T-helper 2 cell treated with Interferon-gamma antibody and Interleukin-4, amounts not matched to agents 100 ng/mL and 5 ng/mL, for 36 hours (primary cell): ENCODE data around the gene KLHDC3. TPM values are rescaled to one million over a fixed set of nuclear protein-coding genes. Genes with fewer than 3 reads are reported as not detected.

ENCODE experiments used
- intact Hi-C: fragments of 100-400 bp; cut with micrococcal nuclease; formaldehyde crosslinking; loops from one replicate; pipeline ENCODE4 v1.15.1; 2023
- total RNA-seq: library from RNA; stranded (reverse); gene quantifications from 2 replicates; pipeline ENCODE4 v1.2.3, GENCODE V29; 2022

KLHDC3 gene
- total RNA-seq, 1 donor from 2014 or later: 65.4 TPM

DNA sequence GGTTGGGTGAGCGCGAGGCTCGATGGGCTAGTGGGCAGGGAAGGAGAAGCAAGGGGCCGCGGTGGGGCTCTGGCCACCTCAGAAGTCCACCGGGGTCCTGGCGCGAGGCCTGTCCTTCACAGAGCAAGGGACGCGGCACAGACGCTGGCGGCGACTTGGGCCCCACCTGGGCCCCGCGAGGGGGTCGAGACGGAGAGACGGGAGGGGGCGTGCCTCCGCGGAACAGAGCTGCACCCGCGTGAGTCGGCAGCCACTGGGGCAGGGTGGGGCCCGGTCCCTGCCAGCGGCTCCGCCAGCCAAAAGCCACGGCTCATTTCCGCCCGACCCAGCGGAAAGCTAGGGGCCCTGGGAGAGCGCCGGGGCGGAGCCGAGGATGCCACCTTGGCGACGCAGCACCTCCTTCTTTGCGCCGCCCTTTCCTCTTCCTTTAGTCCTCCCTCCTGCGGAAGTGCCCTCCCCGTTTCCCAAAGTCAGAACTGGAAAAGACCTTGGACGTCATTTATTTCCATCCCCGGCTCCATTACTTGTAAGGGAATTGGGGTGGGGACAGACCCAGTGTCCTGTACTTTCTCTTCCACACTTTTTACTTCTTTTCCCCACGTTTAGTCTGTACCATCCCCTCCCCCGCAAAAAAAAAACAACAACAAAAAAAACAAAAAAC lies 39.6 kb downstream of the KLHDC3 start, which contains the start of gene CUL7:
Gene CUL7 (minus strand): TSS at position 307 of the 661 bp plus-strand sequence. CDS start 1,063 bp downstream, outside the sequence.
- intact Hi-C loops: loop anchor here (1.0 to 10.0 kb wide), 5 partner anchors 39 to 489 kb away; partner anchors contain the start of genes CNPY3, KLHDC3, LRRC73 and POLR1C

DNA sequence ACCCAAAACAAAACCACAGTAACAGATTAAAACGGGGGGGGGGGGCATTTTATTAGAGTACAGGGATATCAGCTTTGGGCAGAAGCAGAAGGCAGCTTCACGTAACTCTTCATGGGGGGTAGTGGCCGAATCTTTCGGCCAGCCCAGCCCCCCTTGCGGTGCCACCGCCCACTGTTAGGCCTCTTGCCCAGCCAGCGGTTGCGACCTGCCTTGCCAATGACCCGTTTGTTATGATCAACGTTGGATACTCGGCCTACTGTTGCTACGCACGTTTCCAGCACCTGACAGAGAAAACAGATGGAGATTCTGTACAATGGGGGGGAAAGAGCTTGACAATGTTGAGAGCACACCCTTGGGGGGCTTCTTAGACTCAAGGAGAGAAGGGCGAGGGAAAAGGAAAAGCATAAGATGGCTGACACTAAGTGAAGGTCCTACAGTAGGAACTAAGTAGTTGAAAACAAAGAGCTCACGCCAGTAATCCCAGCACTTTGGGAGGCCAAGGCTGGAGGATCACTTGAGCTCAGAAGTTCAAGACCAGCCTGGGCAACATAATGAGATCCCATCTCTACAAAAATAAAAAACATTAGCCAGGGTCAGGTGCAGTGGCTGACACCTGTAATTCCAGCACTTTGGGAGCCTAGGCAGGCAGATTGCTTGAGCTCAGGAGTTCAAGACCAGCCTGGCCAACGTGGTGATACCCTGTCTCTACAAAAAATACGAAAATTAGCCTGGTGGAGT lies 40.3 kb downstream of the KLHDC3 start:
- intact Hi-C loops: loop anchor here (10.0 kb wide), 2 partner anchors 460 to 490 kb away; partner anchors contain the start of genes LRRC73, POLR1C, UBR2 and YIPF3

DNA sequence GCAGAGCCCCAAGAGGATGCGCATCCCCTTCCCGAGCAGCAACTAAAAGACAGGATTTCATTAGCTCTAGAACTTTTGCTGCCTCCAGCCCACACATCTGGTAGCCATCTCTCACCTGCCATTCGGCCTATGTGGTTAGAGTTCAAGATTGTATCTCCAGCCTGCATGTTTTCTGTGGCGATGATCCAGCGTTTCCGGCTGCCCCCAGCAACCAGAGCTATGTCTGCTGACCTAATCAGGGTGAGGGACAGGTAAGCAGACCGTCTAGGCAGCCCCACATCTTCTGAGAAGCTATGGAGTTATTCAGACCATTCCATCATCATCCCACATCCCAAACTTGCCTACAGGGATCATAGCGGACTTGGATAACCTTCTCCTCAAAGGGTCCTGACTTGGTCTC lies 41.9 kb downstream of the KLHDC3 start:
- intact Hi-C loops: loop anchor here (10.0 kb wide), 2 partner anchors 459 to 491 kb away; partner anchors contain the start of genes LRRC73, POLR1C, UBR2 and YIPF3

DNA sequence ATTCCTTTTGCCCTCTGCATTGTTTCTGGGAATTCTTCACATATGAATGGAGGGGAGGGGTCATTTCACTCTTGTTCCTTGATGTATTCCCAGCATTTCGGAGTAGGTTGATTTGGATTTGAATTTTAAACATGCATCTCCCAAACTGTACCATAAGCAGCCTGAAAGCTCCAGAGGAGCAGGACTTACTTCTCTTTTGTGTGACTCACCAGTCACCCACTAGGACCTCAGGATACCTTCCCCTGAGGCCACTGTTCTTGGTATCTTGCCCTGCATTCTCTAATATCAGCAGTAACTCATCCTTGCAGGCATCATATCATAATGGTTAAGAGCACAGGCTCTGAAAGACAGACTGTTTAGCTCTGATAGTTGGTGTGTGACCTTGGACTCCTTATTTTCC lies 44.5 kb downstream of the KLHDC3 start:
- intact Hi-C loops: loop anchor here (10.0 kb wide), 2 partner anchors 456 to 494 kb away; partner anchors contain the start of genes LRRC73, POLR1C, UBR2 and YIPF3

DNA sequence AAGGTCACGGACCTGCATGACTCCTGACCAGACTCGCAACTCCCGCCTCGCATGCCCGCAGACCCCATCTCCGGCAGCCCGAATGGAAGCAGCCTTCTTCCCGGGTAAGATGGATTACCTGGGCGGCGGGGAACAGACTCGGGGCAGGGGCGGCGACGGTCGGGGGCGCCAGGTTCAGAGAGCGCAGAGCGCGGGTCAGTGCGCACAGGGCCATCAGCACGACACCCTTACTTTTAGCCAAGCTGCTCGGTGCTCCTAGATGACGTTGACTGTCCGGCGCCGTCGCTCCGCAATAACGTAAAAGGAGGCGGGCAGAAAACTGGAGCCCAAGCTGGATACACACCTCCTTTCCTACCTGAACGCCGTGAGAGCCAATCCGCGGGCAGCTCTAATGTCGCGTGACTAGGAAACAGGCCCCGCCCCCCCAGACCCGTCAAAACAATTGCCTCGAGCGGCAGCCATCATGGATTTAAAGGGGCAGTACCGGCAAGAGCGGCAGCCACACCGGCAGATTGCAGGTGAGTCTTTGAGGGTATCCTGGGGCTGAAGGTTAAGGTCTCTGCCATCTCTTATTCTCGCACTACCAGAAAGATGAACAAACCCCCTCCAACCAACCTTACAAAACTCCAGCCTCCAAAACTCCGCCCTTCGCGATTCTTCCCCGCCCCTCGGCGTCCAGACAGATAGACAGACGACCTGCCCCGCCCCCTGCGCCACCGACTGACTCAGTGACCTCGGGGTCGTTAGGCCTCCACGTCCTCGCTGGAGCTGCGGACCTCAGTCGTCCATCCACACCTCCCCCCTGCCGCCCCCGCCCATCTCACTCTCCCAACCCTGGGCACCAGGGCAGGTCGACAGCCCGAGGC lies 45.4 kb downstream of the KLHDC3 start, which contains the start of the genes KLC4 and MRPL2:
Gene KLC4 (plus strand): TSS at position 464 of the 866 bp plus-strand sequence. CDS start 1,705 bp downstream, outside the sequence.
Gene MRPL2 (minus strand): TSS at position 267 of the 866 bp plus-strand sequence. CDS start 53 bp downstream, at position 214.
- intact Hi-C loops: loop anchor here (1.0 to 10.0 kb wide), 6 partner anchors 45 to 495 kb away; partner anchors contain the start of genes CNPY3, KLHDC3, LRRC73 and PEX6

DNA sequence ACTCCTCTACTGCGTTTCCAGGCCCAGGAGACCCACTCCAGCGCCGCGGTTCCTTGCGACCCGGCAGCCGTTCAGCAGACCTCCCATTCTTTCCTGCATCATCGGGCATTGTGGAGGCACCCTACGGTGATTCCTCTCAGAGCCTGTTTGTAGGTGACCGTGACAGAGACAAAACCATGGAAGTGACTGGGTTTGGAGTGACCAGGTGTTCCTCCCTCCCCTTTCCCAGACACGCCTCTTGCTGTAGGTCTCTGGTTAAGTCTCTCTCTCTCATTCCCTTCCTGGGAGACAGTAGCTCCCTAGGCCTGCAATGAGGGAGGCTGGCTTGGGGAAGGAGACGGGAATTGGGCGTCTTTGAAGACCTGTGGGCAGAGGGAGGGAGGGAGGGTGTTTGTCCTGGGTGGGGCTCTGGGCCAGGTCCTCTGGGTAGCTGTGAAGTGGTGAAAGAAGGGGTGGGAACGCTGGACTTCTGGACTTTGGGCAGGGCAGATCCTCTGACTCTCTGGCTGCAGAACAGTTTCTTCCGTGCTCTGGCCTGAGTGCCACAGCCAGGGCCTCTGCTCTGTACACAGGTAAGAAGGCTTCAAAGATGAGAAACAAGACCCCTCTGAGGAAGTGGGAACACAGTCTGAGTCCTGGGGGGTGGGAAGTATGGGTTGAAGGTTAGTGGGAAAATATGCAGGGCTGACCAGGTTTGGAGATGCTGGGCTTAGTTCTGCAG lies 46.1 kb downstream of the KLHDC3 start:
- intact Hi-C loops: no loop called here

DNA sequence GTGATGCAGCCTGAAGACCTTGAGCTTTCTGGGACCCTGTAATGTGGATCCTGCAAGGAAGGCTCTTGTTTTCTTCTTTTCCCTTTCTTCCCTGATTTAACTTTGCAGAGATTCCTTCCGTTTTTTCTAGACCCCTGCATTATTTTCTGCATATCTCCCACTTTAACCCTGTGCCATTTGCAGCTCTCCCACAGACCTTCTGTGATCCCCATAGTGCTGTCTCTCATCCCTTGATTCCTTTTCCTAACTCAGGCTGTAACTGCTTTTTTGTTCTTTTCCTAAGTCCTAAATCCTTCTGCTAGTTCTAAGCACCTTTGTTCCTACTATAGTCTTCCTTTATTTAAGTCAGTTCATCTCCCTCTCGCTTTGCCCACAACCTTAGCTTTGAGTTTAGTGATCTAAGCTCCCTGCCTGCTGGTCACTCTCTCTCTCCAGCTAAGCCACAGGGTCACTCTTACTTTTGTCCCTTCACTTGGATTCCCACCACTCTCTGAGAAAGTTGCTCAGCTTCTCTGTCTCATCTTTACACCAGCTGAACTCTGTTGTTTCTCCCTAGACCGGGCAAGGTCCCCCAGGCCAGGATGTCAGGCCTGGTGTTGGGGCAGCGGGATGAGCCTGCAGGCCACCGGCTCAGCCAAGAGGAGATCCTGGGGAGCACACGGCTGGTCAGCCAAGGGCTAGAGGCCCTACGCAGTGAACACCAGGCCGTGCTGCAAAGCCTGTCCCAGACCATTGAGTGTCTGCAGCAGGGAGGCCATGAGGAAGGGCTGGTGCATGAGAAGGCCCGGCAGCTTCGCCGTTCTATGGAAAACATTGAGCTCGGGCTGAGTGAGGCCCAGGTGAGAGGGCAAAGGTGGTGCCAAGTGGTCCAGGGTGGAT lies 46.9 kb downstream of the KLHDC3 start:
- intact Hi-C loops: no loop called here

DNA sequence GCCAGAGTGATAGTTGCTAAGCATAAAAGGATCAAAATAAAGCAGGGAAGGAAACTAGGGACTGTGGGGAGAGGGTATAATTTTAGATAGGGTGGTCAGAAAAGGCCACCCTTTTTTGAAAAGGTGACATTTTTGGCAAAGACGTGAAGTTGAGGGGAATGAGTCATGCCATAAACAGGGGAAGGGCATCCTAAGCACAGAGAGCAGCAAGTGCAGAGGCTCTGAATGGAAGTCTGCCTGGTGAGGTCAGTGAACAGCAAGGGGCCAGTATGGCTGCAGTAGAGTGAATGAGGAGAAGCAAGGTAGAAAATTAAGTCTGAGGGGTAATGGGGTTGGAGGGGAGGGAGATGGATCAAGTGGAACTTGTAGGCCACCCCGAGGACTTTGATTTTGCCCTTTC lies 47.8 kb downstream of the KLHDC3 start:
- intact Hi-C loops: no loop called here

DNA sequence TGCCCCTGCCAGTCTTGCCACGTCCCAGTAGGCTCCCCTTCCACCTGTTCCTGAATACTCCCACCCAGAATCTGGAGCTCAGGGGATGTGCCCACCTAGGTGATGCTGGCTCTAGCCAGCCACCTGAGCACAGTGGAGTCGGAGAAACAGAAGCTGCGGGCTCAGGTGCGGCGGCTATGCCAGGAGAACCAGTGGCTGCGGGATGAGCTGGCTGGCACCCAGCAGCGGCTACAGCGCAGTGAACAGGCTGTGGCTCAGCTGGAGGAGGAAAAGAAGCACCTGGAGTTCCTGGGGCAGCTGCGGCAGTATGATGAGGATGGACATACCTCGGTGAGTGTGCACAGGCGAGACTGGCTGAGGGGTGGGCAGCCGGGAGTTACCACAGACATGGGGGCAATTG lies 48.8 kb downstream of the KLHDC3 start:
- intact Hi-C loops: no loop called here

DNA sequence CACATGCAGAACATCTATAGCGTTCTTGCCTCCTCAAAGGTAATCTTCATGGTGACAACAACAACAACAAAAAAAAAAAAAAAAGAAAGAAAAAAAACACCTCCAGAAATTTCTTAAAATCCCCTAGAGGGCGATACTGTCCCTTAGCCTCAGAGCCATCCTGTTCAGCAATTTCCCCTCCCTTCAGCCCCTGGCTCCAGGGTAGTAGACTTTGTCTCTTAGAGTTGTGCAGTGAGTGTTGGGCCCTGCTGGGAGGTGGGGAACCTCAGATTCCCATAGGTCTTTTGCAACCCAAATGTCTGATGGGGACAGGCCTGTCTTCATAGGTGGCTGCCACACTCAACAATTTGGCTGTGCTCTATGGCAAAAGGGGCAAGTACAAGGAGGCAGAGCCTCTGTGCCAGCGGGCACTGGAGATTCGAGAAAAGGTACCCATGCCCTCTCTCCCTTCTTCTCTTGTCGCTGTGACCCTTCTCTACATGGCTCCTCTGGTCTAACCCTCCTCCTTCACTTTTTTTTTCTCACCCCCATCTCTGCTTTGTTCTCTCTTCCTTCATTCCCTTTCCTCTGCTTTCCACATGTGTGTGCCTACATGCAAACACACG lies 56.1 kb downstream of the KLHDC3 start:
- intact Hi-C loops: loop anchor here (5.0 kb wide), 1 partner anchor 72 kb away; no protein-coding TSS in a partner anchor

Other genes with a start within 250 kb of the KLHDC3 start
- 21.8 and 22.3 TPM in 2 replicates for gene BICRAL, start 232.2 kb upstream of the KLHDC3 start, total RNA-seq
- 91.0 and 94.7 TPM in 2 replicates for gene RPL7L1, start 134.6 kb upstream of the KLHDC3 start, total RNA-seq
- not detected in 2 replicates for gene PTCRA, start 98.2 kb upstream of the KLHDC3 start, total RNA-seq
- gene CNPY3, start 84.8 kb upstream of the KLHDC3 start, total RNA-seq: 54.1 and 55.3 TPM in 2 replicates
- gene GNMT, start 53.5 kb upstream of the KLHDC3 start, total RNA-seq: 0.98 and 1.00 TPM in 2 replicates
- 27.1 and 28.5 TPM in 2 replicates for gene PEX6, start 35.1 kb upstream of the KLHDC3 start, total RNA-seq
- gene PPP2R5D, start 29.7 kb upstream of the KLHDC3 start, total RNA-seq: 52.6 and 56.1 TPM in 2 replicates
- 63.6 and 65.6 TPM in 2 replicates for gene MEA1, start 303 bp upstream of the KLHDC3 start, total RNA-seq
- gene RRP36, start 7.4 kb downstream of the KLHDC3 start, total RNA-seq: 70.7 and 74.8 TPM in 2 replicates
- 10.6 and 12.0 TPM in 2 replicates for gene CUL7, start 39.6 kb downstream of the KLHDC3 start, total RNA-seq
- gene MRPL2, start 45.2 kb downstream of the KLHDC3 start, total RNA-seq: 47.9 and 50.2 TPM in 2 replicates
- 10.1 and 11.4 TPM in 2 replicates for gene KLC4, start 45.4 kb downstream of the KLHDC3 start, total RNA-seq
- gene PTK7, start 62.1 kb downstream of the KLHDC3 start, total RNA-seq: 1.9 TPM in 2 replicates
- 46.5 and 46.8 TPM in 2 replicates for gene SRF, start 157.0 kb downstream of the KLHDC3 start, total RNA-seq
- 42.9 and 45.5 TPM in 2 replicates for gene CUL9, start 167.9 kb downstream of the KLHDC3 start, total RNA-seq
- gene DNPH1, start 215.2 kb downstream of the KLHDC3 start, total RNA-seq: 43.9 and 45.7 TPM in 2 replicates
- gene TTBK1, start 229.2 kb downstream of the KLHDC3 start, total RNA-seq: 0.18 and 0.20 TPM in 2 replicates